ENCODE measurements around the gene ADARB1.

GRCh38 chr21:45202344-45202743, 128.0 kb downstream of the ADARB1 start:
- TF ChIP-seq CTCF (IDR thresholded peaks at IDR 0.05; ENCODE audit: low read length) (no peak), EZH2 (IDR thresholded peaks at IDR 0.05; ENCODE audit: borderline replicate concordance, low read length) (no peak)

Data from OCI-LY1 (cell line).